Measurements from ENCODE around the gene PIH1D1.

The PIH1D1 gene

DNA sequence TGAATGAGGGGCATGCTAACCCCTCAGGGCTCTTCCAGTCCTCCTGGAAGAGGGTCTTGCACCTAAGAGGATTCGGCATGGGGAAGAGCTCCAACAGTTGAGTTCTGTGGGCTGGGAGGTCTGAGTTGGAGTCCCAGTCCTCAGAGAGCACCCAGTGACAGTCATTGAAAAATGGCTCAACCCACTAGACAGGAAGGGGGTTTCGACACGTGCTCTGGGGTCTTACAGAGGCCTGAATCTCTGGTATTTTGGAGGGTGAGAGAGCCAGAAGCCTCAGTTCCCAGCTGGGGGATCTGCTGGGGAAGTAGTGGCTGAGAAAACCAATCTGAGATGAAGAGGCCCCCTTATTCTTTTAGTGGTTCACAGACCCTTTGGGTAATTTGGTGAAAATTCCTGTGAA, 37.4 kb downstream of the PIH1D1 start:
- FAIRE-seq = no peak
- no peak for TF ChIP-seq POLR2AphosphoS5 (IDR thresholded peaks at IDR 0.05; ENCODE audit: low read depth, low read length)
- TF ChIP-seq SPI1 (IDR thresholded peaks at IDR 0.05; ENCODE audit: low read depth, low read length) = no peak
- no peak for TF ChIP-seq PAX5 (IDR thresholded peaks at IDR 0.05; ENCODE audit: insufficient read depth, low read length, severe bottlenecking)
- TF ChIP-seq POU2F2 (IDR thresholded peaks at IDR 0.05; ENCODE audit: low read depth, low read length) = no peak
- TF ChIP-seq TAF1 (IDR thresholded peaks at IDR 0.05; ENCODE audit: low read depth, low read length) = no peak
- no peak for TF ChIP-seq POLR2A (IDR thresholded peaks at IDR 0.05; ENCODE audit: low read depth, low read length)
- no peak for DNase-seq (ENCODE audit: insufficient read length, low spot score)

DNA sequence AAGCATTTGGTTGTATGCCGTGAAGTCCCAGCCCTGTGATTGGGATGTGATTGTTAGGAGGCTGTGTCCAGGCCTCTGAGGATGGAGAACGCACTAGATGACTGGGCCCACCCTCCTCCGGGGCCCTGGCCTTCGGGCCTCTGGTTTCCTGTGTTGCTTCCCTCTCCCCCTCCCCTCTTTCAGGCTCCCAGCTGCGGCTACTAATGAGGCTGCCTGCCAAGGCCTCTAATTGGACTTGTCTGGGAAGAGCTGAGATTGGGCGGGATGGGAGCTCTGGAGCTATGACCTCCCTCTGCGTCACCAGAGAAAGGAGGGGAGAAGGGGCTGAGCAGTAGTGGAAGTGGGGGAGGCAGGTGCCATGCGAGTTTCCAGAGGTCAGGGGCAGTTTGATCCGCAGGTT, 38.3 kb downstream of the PIH1D1 start:
- DNase-seq (ENCODE audit: insufficient read length, low spot score) (no peak), FAIRE-seq (no peak)
- TF ChIP-seq PAX5 (IDR thresholded peaks at IDR 0.05; ENCODE audit: insufficient read depth, low read length, severe bottlenecking) = no peak
- TF ChIP-seq TAF1 (IDR thresholded peaks at IDR 0.05; ENCODE audit: low read depth, low read length) = no peak
- TF ChIP-seq POLR2A (IDR thresholded peaks at IDR 0.05; ENCODE audit: low read depth, low read length) = no peak
- no peak for TF ChIP-seq POLR2AphosphoS5 (IDR thresholded peaks at IDR 0.05; ENCODE audit: low read depth, low read length)

DNA sequence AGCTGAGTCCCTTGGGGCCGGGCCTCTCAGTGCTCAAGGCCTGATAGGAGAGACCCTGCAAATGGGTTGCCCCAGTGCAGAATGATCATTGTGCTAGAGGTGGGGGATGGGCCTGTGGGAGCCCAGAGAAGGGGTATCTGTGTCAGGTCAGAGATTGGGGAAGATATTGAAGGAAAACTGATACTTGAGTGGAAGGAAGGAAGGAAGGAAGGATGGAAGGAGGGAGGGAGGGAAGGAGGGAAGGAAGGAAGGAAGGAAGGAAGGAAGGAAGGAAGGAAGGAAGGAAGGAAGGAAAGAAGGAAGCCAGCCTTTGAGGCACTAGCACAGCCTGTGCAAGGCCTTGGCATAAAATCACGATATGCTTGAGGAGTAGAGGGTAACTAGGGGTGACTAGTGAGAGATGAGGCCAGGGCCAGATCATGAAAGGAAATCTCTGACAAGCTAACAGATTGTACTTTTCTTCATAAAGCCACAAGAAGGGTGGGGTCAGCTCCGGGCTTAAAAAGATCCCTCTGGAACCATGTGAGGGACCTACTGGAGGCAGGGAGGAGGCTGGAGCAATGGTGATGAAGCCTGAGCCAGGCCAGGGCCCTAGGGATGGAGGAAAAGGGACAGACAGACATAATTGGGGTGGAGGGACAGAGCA, 39.8 kb downstream of the PIH1D1 start:
- DNase-seq (ENCODE audit: insufficient read length, low spot score) (no peak), FAIRE-seq (no peak)
- no peak for TF ChIP-seq POLR2A (IDR thresholded peaks at IDR 0.05; ENCODE audit: low read depth, low read length)
- TF ChIP-seq POU2F2 (IDR thresholded peaks at IDR 0.05; ENCODE audit: low read depth, low read length) = no peak
- no peak for TF ChIP-seq SPI1 (IDR thresholded peaks at IDR 0.05; ENCODE audit: low read depth, low read length)
- TF ChIP-seq POLR2AphosphoS5 (IDR thresholded peaks at IDR 0.05; ENCODE audit: low read depth, low read length) = no peak
- TF ChIP-seq PAX5 (IDR thresholded peaks at IDR 0.05; ENCODE audit: insufficient read depth, low read length, severe bottlenecking) = no peak
- TF ChIP-seq TAF1 (IDR thresholded peaks at IDR 0.05; ENCODE audit: low read depth, low read length) = no peak

DNA sequence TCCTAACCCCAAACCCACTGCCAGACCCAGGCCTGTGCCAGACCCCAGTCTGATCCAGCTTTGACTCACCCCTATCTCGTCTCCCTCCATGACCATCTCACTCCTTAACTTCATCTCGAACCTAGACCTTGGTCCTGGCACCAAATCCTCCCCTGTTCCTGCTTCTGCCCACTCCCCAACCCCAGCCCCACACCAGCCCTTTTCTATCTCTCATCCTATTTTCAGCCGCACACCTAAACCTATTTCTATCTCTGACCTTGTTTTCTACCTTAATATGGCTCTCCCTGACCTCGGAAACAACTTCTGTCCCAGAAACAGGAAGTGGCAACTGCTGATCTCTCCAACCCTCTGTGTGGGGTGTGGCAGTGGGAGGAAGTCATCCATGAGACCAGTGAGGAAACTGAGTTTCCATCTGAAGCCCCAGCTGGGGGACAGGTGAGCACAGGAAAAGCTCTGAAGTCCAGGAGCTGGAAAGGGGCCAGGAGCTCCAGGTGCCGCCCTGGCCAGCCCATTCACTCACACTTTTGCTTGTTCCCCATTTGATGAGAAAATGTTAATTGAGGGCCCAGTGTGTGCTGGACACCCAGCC, 42.1 kb downstream of the PIH1D1 start:
- peak; percentile 90 for FAIRE-seq
- DNase-seq (ENCODE audit: insufficient read length, low spot score) = no peak
- TF ChIP-seq TAF1 (IDR thresholded peaks at IDR 0.05; ENCODE audit: low read depth, low read length) (no peak), POLR2AphosphoS5 (IDR thresholded peaks at IDR 0.05; ENCODE audit: low read depth, low read length) (no peak), SPI1 (IDR thresholded peaks at IDR 0.05; ENCODE audit: low read depth, low read length) (peak; percentile 96), POU2F2 (IDR thresholded peaks at IDR 0.05; ENCODE audit: low read depth, low read length) (no peak)

DNA sequence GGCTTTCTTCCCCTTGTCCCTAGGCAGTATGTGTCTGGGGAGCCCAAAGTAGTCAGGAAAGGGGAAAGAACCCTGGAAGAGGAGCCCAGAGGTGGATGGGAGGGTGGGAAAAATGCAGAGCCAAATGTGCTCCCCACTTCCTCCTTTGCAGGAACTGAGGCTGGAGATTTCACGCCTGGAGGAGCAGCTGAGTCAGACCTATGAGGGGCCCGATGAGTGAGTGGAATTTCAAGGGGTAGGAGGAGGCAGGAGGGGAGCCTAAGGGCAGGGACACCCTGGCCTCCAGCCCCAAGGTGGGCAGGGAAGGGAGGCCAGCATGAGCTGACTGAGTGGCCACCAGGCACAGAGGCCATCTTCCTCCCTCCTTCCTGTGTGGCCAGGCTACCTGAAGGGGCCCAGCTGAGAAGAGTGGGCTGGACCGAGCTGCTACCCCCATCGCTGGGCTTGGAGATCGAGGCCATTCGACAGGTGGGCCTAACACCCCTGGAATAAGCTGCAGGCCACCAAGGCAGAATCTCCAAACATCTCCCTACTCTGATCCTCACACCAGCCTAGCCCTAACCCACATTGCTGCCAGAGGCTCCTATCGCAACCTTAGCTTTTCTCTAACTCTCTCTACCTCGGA, 42.7 kb downstream of the PIH1D1 start:
- FAIRE-seq (no peak), DNase-seq (ENCODE audit: insufficient read length, low spot score) (no peak)
- TF ChIP-seq POLR2A (IDR thresholded peaks at IDR 0.05; ENCODE audit: low read depth, low read length) = no peak
- TF ChIP-seq SPI1 (IDR thresholded peaks at IDR 0.05; ENCODE audit: low read depth, low read length) = peak; percentile 82

DNA sequence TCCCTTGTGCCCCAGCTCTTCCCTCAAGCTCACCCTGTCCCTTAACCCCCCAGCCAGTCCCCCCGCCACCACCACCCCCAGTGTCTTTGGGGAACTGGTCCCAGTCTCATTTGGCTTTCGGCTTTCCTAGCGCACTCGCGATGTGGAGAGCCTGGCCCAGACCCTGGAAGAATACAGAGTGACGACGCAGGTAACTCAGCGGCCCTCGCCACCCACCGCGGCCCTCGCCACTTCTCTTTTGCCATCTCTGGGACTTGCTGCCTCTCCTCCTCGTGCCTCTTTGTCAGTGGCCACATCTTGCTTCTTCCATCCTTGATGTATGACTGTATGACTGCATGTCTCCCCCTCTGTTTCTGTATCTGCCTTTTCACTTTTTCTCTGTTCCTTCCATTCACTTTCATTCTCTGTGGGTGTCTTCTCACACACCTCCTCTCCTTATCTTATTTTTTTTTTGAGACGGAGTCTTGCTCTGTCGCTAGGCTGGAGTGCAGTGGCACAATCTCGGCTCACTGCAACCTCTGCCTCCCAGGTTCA, 44.1 kb downstream of the PIH1D1 start:
- FAIRE-seq = no peak
- DNase-seq (ENCODE audit: insufficient read length, low spot score) = no peak
- TF ChIP-seq POLR2A (IDR thresholded peaks at IDR 0.05; ENCODE audit: low read depth, low read length) (no peak), POU2F2 (IDR thresholded peaks at IDR 0.05; ENCODE audit: low read depth, low read length) (no peak), PAX5 (IDR thresholded peaks at IDR 0.05; ENCODE audit: insufficient read depth, low read length, severe bottlenecking) (no peak), POLR2AphosphoS5 (IDR thresholded peaks at IDR 0.05; ENCODE audit: low read depth, low read length) (no peak)

DNA sequence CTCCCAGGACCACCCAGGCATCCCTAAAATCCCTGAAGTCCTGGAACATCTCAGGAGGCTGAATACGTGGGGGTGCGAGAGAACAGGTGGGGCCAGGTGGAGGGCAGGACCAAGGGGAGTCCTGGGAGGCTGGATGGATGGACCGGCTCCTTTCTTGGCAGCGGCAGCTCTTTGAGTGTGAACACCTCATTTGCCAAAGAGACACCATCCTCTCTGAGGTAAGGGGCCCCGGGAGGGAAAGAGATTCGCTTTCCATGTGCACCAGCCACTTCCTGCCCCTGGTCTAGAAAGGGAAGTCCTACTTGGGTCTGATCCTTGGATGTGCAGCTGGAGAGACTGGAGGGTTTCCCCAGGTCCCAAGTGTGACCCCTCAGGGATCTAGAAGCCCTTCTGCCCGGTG, 44.5 kb downstream of the PIH1D1 start:
- no peak for DNase-seq (ENCODE audit: insufficient read length, low spot score)
- no peak for FAIRE-seq
- TF ChIP-seq POLR2A (IDR thresholded peaks at IDR 0.05; ENCODE audit: low read depth, low read length) (no peak), TAF1 (IDR thresholded peaks at IDR 0.05; ENCODE audit: low read depth, low read length) (no peak), PAX5 (IDR thresholded peaks at IDR 0.05; ENCODE audit: insufficient read depth, low read length, severe bottlenecking) (no peak), SPI1 (IDR thresholded peaks at IDR 0.05; ENCODE audit: low read depth, low read length) (no peak), POU2F2 (IDR thresholded peaks at IDR 0.05; ENCODE audit: low read depth, low read length) (no peak)

DNA sequence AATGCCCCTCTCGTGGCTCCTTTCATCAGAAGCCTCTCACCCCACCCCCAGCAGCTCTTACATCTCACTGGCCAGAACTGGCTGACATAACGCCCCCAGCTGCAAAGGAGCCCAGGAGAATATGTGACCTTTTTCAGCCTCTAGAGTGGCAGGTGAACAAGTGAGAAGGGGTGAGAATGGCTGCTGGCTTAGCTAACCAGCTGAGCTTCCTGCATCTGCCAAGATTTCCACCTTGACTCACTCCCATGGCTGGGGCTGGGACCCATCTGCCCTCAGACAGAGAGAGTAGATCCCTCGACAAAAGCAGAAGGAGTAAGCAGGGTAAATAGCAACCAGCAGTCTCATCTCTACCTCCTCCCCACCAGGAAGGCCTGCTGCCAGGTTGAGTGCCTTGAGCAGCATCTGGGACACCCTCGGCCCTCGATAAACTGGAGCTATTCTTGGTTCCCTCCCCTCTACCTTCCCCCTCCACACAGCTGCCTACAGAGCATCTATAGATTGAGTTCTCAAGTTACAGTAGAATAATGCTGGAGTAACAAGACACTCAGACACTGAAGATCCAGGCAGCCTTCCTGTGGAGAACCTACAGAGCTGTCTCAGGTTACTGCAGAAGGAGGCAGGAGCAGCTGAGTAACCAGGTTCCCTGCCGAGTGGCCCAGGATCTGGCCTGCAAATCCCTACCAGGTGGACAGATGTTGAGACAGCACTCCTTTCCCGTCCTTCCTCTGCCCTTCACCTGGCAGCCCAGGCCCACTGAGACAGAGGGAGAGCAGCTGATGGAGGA, 48.0 kb downstream of the PIH1D1 start:
- no peak for DNase-seq (ENCODE audit: insufficient read length, low spot score)
- no peak for TF ChIP-seq POU2F2 (IDR thresholded peaks at IDR 0.05; ENCODE audit: low read depth, low read length)
- TF ChIP-seq SPI1 (IDR thresholded peaks at IDR 0.05; ENCODE audit: low read depth, low read length) = no peak
- no peak for TF ChIP-seq PAX5 (IDR thresholded peaks at IDR 0.05; ENCODE audit: insufficient read depth, low read length, severe bottlenecking)
- FAIRE-seq = peak; percentile 55

DNA sequence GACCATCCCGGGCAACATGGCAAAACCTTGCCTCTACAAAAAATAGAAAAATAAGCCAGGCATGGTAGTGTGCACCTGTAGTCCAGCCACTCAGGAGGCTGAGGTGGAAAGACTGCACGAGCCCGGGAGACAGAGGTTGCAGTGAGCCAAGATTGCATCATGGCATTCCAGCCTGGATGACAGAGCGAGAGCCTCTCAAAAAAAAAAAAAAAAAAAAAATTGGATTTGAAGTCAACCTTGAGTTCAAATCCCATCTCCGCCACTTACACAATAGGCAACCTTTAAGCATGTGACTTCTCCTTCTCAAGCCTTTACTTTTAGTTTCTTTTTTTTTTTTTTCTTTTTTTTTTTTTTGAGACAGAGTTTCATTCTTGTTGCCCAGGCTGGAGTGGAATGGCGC, 51.6 kb downstream of the PIH1D1 start:
- FAIRE-seq (no peak), DNase-seq (ENCODE audit: insufficient read length, low spot score) (no peak)
- TF ChIP-seq SPI1 (IDR thresholded peaks at IDR 0.05; ENCODE audit: low read depth, low read length) (no peak), POLR2A (IDR thresholded peaks at IDR 0.05; ENCODE audit: low read depth, low read length) (no peak), POU2F2 (IDR thresholded peaks at IDR 0.05; ENCODE audit: low read depth, low read length) (no peak), PAX5 (IDR thresholded peaks at IDR 0.05; ENCODE audit: insufficient read depth, low read length, severe bottlenecking) (no peak), TAF1 (IDR thresholded peaks at IDR 0.05; ENCODE audit: low read depth, low read length) (no peak), POLR2AphosphoS5 (IDR thresholded peaks at IDR 0.05; ENCODE audit: low read depth, low read length) (no peak)
